ENCODE data around the gene CYB5D1. TPM values are rescaled to one million over a fixed set of nuclear protein-coding genes. Genes with fewer than 3 reads are reported as not detected.

The CYB5D1 gene
- total RNA-seq, 1 donor from 2014 or later: 9.2 TPM

GRCh38 chr17:7887482-7888183 is 29.8 kb downstream of the CYB5D1 start:
- no peak for TF ChIP-seq CTCF (IDR thresholded peaks at IDR 0.05; ENCODE audit: partially characterized antibody, unreplicated experiment)
- no peaks in the 10 kb centered on the region for H3K36me3 Mint-ChIP-seq (ENCODE audit: unreplicated experiment)
- H3K4me1 Mint-ChIP-seq (ENCODE audit: low read depth, unreplicated experiment): peaks cover 8% of the 10 kb centered on the region
- peaks cover 7% of the 10 kb centered on the region for H3K27me3 Mint-ChIP-seq (ENCODE audit: unreplicated experiment)
- peaks cover 6% of the 10 kb centered on the region for H3K9me3 Mint-ChIP-seq (ENCODE audit: unreplicated experiment)
- H3K4me3 Mint-ChIP-seq (ENCODE audit: unreplicated experiment): no peak overlapping the region
- peak; percentile 90 for DNase-seq
- H3K27ac Mint-ChIP-seq (ENCODE audit: unreplicated experiment): no peak overlapping the region

GRCh38 chr17:7888184-7888920 is 30.5 kb downstream of the CYB5D1 start, which contains the start of gene CHD3:
TSS of gene CHD3 (plus strand) at chr17:7888789. CDS start at chr17:7889001, 212 bp downstream.
- H3K27me3 Mint-ChIP-seq (ENCODE audit: unreplicated experiment): peaks cover 7% of the 10 kb centered on the region
- peaks cover 8% of the 10 kb centered on the region for H3K4me1 Mint-ChIP-seq (ENCODE audit: low read depth, unreplicated experiment)
- no peak within 1 kb of the TSS for H3K4me3 Mint-ChIP-seq (ENCODE audit: unreplicated experiment)
- DNase-seq: no peak
- no peak within 1 kb of the TSS for H3K27ac Mint-ChIP-seq (ENCODE audit: unreplicated experiment)
- peaks cover 10% of the 10 kb centered on the region for H3K9me3 Mint-ChIP-seq (ENCODE audit: unreplicated experiment)
- no peaks in the 10 kb centered on the region for H3K36me3 Mint-ChIP-seq (ENCODE audit: unreplicated experiment)
- no peak for TF ChIP-seq CTCF (IDR thresholded peaks at IDR 0.05; ENCODE audit: partially characterized antibody, unreplicated experiment)

GRCh38 chr17:7889166-7889955 is 31.6 kb downstream of the CYB5D1 start:
- Mint-ChIP-seq H3K27ac (ENCODE audit: unreplicated experiment) (no peak overlapping the region), H3K4me3 (ENCODE audit: unreplicated experiment) (no peak overlapping the region), H3K27me3 (ENCODE audit: unreplicated experiment) (peaks cover 7% of the 10 kb centered on the region), H3K36me3 (ENCODE audit: unreplicated experiment) (peaks cover under 1% of the 10 kb centered on the region), H3K9me3 (ENCODE audit: unreplicated experiment) (peaks cover 10% of the 10 kb centered on the region), H3K4me1 (ENCODE audit: low read depth, unreplicated experiment) (peaks cover 12% of the 10 kb centered on the region)
- peak; percentile 69 for DNase-seq
- TF ChIP-seq CTCF (IDR thresholded peaks at IDR 0.05; ENCODE audit: partially characterized antibody, unreplicated experiment): no peak

GRCh38 chr17:7893187-7893880 is 35.5 kb downstream of the CYB5D1 start:
- Mint-ChIP-seq H3K4me3 (ENCODE audit: unreplicated experiment) (no peak overlapping the region), H3K36me3 (ENCODE audit: unreplicated experiment) (peaks cover 16% of the 10 kb centered on the region), H3K27ac (ENCODE audit: unreplicated experiment) (peak overlapping the region; percentile 23), H3K4me1 (ENCODE audit: low read depth, unreplicated experiment) (peaks cover 13% of the 10 kb centered on the region), H3K9me3 (ENCODE audit: unreplicated experiment) (peaks cover 10% of the 10 kb centered on the region), H3K27me3 (ENCODE audit: unreplicated experiment) (peaks cover 8% of the 10 kb centered on the region)
- no peak for DNase-seq
- no peak for TF ChIP-seq CTCF (IDR thresholded peaks at IDR 0.05; ENCODE audit: partially characterized antibody, unreplicated experiment)

Data from glutamatergic neuron (in vitro differentiated cells).